Dendritic cell treated with granulocyte-macrophage colony-stimulating factor and Interleukin-4, amounts not matched to agents 40 ng/mL and 50 ng/mL, for 4 days (primary cell): ENCODE data around the gene DYSF.

ENCODE experiments used
- H3K27ac Mint-ChIP-seq: one replicate; pipeline ENCODE4 v1.8.0; 2022; ENCODE audit warnings: mild to moderate bottlenecking, mixed read lengths
- H3K27me3 Mint-ChIP-seq: one replicate; pipeline ENCODE4 v1.8.0; 2022; ENCODE audit warnings: mild to moderate bottlenecking, mixed read lengths
- H3K36me3 Mint-ChIP-seq: one replicate; pipeline ENCODE4 v1.8.0; 2022; ENCODE audit warnings: low read depth, mixed read lengths
- H3K4me1 Mint-ChIP-seq: one replicate; pipeline ENCODE4 v1.8.0; 2022; ENCODE audit warnings: low read depth, mixed read lengths
- H3K4me3 Mint-ChIP-seq: one replicate; pipeline ENCODE4 v1.8.0; 2022; ENCODE audit warnings: mild to moderate bottlenecking, moderate library complexity, mixed read lengths
- H3K9me3 Mint-ChIP-seq: one replicate; pipeline ENCODE4 v1.8.0; 2022; ENCODE audit warnings: mixed read lengths
- intact Hi-C: fragments of 100-400 bp; cut with micrococcal nuclease; formaldehyde crosslinking; loops from one replicate; pipeline ENCODE4 v1.15.0; 2022

The DYSF gene

DNA sequence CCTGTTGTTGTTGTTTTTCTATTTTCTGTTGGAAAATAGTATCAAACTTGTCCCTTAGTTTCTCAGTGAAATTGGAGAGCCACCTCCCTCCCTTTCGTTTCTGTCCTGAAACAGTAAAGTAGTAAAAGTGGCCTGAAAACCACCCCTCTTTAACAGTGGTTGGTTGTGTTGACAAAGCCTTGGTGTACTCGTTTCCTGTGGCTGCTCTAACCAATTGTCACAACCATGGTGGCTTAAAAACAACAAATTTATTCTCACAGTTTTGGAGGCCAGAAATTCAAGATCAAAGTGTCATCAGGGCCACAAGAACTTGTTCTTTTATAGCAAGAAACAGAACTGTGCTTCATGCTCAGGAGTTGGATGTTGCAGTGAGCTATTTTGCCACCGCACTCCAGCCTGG lies 4.0 kb upstream of the DYSF start:
- Mint-ChIP-seq H3K9me3 (peaks cover 8% of the 10 kb centered on the region), H3K4me1 (peaks cover 78% of the 10 kb centered on the region), H3K36me3 (peaks cover 17% of the 10 kb centered on the region), H3K4me3 (no peak overlapping the region), H3K27ac (no peak overlapping the region), H3K27me3 (peaks cover 1% of the 10 kb centered on the region)
- intact Hi-C loops = no loop called here

DNA sequence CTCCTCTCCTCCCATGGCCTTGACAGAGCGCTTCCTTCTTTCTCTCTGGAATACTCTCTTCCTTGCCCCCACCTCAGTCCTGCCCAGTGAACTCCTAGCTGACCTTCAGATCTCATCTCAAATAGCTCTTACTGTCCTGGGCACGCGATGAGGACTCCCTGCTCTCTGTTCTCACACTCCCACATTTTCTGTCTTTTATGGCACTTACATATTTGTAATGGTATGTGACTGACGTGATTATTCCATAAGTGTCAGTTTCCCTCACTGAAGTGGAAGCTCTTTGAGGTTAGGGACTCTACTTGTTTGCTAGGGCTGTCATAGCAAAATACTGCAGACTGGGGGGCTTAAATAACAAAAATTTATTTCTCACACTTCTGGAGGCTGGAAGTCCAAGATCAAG lies 1.7 kb upstream of the DYSF start:
- H3K27me3 Mint-ChIP-seq = peaks cover 4% of the 10 kb centered on the region
- intact Hi-C loops = no loop called here
- H3K27ac Mint-ChIP-seq = peak overlapping the region; percentile 58
- peaks cover 32% of the 10 kb centered on the region for H3K36me3 Mint-ChIP-seq
- H3K4me1 Mint-ChIP-seq = peaks cover 81% of the 10 kb centered on the region
- H3K9me3 Mint-ChIP-seq = no peaks in the 10 kb centered on the region
- no peak overlapping the region for H3K4me3 Mint-ChIP-seq

DNA sequence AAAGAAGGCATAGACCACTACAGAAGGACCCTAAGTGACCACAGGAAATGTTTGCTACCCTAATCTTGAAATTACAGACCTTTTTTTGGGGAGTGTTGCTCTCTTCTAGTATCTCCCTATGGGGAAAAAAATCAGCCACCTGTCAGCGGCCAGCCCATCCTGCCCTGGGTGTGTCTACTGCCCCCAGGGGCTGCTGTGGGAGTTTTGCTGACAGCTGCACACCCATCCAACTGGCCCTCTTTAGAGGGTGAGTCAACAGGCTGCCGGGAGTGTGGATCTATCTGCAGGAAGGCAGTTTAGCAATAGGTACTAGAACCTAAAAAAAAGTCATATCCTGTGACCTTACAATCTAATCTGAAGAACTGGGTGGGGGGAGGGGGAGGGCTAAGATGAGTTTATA lies 796 bp upstream of the DYSF start:
- intact Hi-C loops = no loop called here
- H3K4me3 Mint-ChIP-seq = no peak overlapping the region
- H3K9me3 Mint-ChIP-seq = no peaks in the 10 kb centered on the region
- peaks cover 4% of the 10 kb centered on the region for H3K27me3 Mint-ChIP-seq
- peak overlapping the region; percentile 58 for H3K27ac Mint-ChIP-seq
- peaks cover 40% of the 10 kb centered on the region for H3K36me3 Mint-ChIP-seq
- H3K4me1 Mint-ChIP-seq = peaks cover 85% of the 10 kb centered on the region

GRCh38 chr2:71454221-71455010 lies 1.1 kb downstream of the DYSF start:
- Mint-ChIP-seq H3K4me3 (peak overlapping the region; percentile 86), H3K27ac (peak overlapping the region; percentile 80), H3K36me3 (peaks cover 58% of the 10 kb centered on the region), H3K9me3 (no peaks in the 10 kb centered on the region), H3K4me1 (peaks cover 87% of the 10 kb centered on the region), H3K27me3 (peaks cover 4% of the 10 kb centered on the region)
- intact Hi-C loops = no loop called here

DNA sequence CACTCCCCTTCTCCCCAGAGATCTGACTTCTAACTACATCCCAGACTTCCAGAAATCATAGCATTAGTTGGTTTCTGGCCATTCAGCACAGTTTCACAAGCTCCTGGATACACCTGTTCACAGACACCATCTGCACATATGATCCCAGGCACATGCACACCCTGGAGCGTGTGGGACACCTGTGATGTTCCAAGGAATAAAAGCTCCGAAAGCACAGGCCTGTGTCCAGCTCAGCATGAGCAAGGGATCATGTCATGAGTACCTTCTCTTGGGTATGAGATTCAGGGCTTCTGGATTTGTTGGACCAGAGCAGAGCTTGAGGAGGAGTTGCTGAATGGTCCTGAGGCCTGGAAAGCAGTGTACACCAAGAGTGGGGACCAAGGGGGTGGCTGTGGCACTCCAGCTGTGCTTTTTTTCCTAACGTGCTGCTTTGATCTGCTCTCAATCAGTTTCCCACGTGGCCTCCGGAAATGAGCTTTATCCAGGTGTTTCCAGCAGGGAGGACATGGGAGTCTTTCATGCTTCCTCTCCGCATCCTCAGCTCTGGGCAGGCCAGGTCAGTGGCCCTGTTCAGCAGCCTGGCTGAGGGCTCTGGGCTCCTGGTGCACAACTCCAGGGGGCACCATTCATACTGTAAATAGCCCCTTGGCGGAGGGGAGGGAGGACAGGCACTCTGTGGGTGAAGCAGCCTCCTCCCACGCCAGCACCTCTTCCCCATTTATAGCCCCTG lies 1.8 kb downstream of the DYSF start:
- Mint-ChIP-seq H3K36me3 (peaks cover 66% of the 10 kb centered on the region), H3K9me3 (no peaks in the 10 kb centered on the region), H3K27ac (peak overlapping the region; percentile 80), H3K27me3 (peaks cover 4% of the 10 kb centered on the region), H3K4me3 (peak overlapping the region; percentile 86), H3K4me1 (peaks cover 82% of the 10 kb centered on the region)
- intact Hi-C loops = no loop called here

GRCh38 chr2:71455741-71456569 lies 2.6 kb downstream of the DYSF start:
- H3K4me3 Mint-ChIP-seq = peak overlapping the region; percentile 86

DNA sequence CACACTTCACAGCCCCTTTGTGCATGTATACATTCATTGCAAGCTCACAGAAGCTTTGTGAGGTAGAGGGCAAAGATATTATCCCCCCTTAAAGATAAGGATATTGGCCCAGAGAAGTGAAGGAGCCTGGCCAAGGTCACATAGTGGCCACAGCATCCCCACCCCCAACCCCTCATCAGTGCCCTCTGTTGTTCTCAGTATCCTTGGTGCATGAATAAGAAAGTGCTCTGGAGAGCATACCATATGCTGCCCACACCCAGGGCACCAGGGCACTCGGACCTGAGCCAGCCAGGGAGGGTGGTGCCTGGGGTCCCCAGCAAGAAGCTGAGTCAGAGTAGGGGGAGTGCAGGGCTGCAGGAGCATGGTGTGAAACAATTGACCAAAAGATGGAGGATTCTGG lies 3.3 kb downstream of the DYSF start:
- intact Hi-C loops = no loop called here
- Mint-ChIP-seq H3K27ac (peak overlapping the region; percentile 80), H3K4me1 (peaks cover 82% of the 10 kb centered on the region), H3K27me3 (peaks cover 6% of the 10 kb centered on the region), H3K36me3 (peaks cover 66% of the 10 kb centered on the region), H3K4me3 (peak overlapping the region; percentile 27), H3K9me3 (no peaks in the 10 kb centered on the region)

More at GRCh38 chr2:71455741-71456569, 2.6 kb downstream of the DYSF start:
- H3K27ac Mint-ChIP-seq = peak overlapping the region; percentile 80
- peaks cover 66% of the 10 kb centered on the region for H3K36me3 Mint-ChIP-seq
- H3K4me1 Mint-ChIP-seq = peaks cover 82% of the 10 kb centered on the region
- no peaks in the 10 kb centered on the region for H3K9me3 Mint-ChIP-seq
- peaks cover 4% of the 10 kb centered on the region for H3K27me3 Mint-ChIP-seq
- intact Hi-C loops = no loop called here

DNA sequence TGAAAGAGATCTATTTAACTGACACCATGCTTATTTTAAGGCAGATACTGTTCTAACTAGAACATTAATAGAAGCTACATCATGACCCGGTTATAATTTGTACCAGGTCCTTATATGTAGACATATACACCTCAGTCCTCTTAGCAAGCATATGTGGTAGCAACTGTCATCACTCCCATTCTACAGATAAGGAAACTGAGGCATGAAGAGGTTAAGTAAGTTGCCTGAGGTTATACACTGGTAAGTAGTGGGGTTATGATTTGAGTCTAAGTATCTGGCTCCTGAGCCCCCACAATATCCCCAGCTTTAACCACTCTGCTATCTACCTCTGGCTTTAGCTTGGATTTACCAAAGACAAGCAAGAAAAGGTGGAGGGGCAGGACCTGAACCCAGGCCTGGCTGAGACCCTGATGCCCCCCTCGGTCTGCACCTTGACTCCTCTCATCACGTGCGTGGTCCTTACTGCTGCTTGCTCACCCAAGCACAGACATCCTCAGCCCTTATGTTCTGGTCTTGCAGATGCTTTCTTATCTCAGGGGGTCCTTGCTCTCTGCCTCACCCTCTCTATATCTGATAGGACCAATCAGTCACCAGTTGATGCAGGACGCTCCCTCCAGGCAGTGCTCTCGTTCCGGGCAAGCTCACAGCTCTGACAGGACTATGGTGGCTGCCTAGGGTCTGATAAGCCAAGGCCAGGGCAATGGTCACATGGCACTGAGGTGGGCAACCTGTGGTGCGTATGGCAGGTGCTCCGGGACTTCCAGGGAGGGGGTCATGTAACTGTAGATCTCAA lies 4.0 kb downstream of the DYSF start:
- Mint-ChIP-seq H3K27ac (peak overlapping the region; percentile 4), H3K27me3 (peaks cover 6% of the 10 kb centered on the region), H3K9me3 (no peaks in the 10 kb centered on the region), H3K4me3 (no peak overlapping the region), H3K36me3 (peaks cover 66% of the 10 kb centered on the region), H3K4me1 (peaks cover 75% of the 10 kb centered on the region)
- intact Hi-C loops = no loop called here

- peaks cover 71% of the 10 kb centered on the region for H3K4me1 Mint-ChIP-seq
- peaks cover 66% of the 10 kb centered on the region for H3K36me3 Mint-ChIP-seq
- H3K27ac Mint-ChIP-seq = peak overlapping the region; percentile 4
- intact Hi-C loops = no loop called here
- H3K27me3 Mint-ChIP-seq = peaks cover 12% of the 10 kb centered on the region
- H3K9me3 Mint-ChIP-seq = no peaks in the 10 kb centered on the region
- H3K4me3 Mint-ChIP-seq = no peak overlapping the region
These were observed 4.6 kb downstream of the DYSF start for GRCh38 chr2:71457923-71458322.

DNA sequence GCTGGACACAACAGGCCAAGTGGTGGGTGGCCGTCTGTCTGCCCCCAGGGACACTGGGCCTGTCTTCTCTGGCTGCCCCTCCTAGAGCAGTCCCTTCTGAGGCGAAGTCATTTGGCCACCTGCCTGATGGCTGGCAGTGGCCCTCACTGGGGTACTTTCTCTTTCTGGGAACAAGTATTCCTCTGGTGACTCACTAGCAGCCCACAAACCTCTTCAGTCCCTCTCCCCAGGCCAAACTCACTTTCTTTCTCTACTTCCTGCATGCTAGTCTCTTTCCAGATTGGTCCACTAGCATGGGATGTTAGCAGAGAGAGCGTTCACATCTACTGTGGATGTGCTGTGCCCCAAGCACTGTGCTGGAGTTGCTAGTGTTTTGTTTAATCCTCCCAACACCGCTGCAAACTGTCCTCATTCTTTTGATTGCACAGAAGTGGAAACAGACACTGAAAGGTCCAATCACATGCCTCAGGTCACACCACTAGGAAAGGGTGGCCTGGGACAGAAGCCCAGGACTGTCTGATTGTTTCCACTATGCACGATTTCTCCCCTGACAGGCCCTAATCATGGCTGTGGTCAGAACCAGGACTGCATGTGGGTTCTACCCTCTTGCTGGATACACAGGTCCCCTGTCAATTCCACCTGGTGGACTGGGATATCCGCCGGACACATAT lies 5.2 kb downstream of the DYSF start:
- H3K9me3 Mint-ChIP-seq = no peaks in the 10 kb centered on the region
- H3K36me3 Mint-ChIP-seq = peaks cover 63% of the 10 kb centered on the region
- peak overlapping the region; percentile 13 for H3K27ac Mint-ChIP-seq
- H3K4me3 Mint-ChIP-seq = no peak overlapping the region
- peaks cover 71% of the 10 kb centered on the region for H3K4me1 Mint-ChIP-seq
- intact Hi-C loops = no loop called here
- peaks cover 15% of the 10 kb centered on the region for H3K27me3 Mint-ChIP-seq

DNA sequence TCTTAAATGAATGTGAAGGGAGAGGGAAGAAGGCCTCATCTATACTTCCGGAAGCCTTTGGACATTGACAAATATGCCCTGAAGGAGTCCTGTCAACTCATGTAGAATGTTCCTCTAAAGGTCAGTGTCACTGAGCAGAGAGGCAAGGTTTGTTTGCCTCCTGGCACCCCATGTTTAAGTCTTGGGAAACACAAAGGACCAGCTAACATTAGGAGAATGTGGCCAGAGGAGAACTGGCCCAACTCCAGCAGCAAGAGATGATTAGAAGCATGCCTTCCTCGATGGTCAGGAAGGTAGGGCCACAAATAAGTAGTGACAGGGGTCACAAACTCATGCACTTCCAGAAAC lies 5.7 kb downstream of the DYSF start:
- intact Hi-C loops = no loop called here
- Mint-ChIP-seq H3K4me3 (no peak overlapping the region), H3K27me3 (peaks cover 15% of the 10 kb centered on the region), H3K27ac (peak overlapping the region; percentile 13), H3K36me3 (peaks cover 60% of the 10 kb centered on the region), H3K4me1 (peaks cover 71% of the 10 kb centered on the region), H3K9me3 (no peaks in the 10 kb centered on the region)

DNA sequence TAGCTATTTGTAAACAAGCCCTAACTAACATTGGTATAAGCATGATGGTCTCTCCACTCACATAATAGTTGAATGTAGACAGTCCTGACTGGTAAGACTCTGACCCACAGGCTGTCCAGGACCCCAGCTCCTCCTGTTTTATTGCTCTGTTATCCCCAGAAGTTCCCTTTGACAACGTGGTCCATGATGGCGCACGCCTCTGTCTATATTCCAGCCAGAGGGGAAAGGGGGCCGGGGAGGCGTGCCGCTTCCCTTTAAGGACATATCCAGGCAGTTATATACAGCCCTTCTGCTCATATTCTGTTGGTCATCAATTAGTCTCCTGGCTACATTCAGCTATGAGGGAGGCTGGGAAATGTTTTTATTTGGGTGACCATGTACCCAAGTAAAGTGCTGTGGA lies 6.7 kb downstream of the DYSF start:
- Mint-ChIP-seq H3K27ac (no peak overlapping the region), H3K9me3 (no peaks in the 10 kb centered on the region), H3K27me3 (peaks cover 11% of the 10 kb centered on the region), H3K36me3 (peaks cover 50% of the 10 kb centered on the region), H3K4me3 (no peak overlapping the region), H3K4me1 (peaks cover 61% of the 10 kb centered on the region)
- intact Hi-C loops = no loop called here
